GM18507 (cell line): ENCODE data around the gene MYH6.

Experiments used
- DNase-seq: peaks from one replicate; pipeline ENCODE4 v3.0.0; 2011; ENCODE audit warnings: low read depth; ENCODE audit not compliant: insufficient read length; ENCODE audit errors: extremely low spot score
- FAIRE-seq: peaks from 2 replicates; lab custom pipeline; 2011; peaks lifted over from hg19 to GRCh38; lab: Jason Lieb, UNC

Gene MYH6

GRCh38 chr14:23415821-23416778 lies 8.0 kb upstream of the MYH6 start:
- DNase-seq: no peak

GRCh38 chr14:23414906-23415820 lies 7.1 kb upstream of the MYH6 start:
- no peak for FAIRE-seq
- DNase-seq: no peak

More at GRCh38 chr14:23415821-23416778, 8.0 kb upstream of the MYH6 start:
- FAIRE-seq: no peak

GRCh38 chr14:23414254-23414653 lies 6.2 kb upstream of the MYH6 start:
- FAIRE-seq: no peak
- DNase-seq: no peak

GRCh38 chr14:23413681-23414080 lies 5.6 kb upstream of the MYH6 start:
- DNase-seq: no peak
- no peak for FAIRE-seq

GRCh38 chr14:23411563-23412525 lies 3.8 kb upstream of the MYH6 start:
- DNase-seq (no peak), FAIRE-seq (no peak)

- no peak for FAIRE-seq
Observed at GRCh38 chr14:23409966-23410635, 2.0 kb upstream of the MYH6 start.

GRCh38 chr14:23409475-23409874 lies 1.4 kb upstream of the MYH6 start:
- FAIRE-seq: no peak
- no peak for DNase-seq

More at GRCh38 chr14:23409966-23410635, 2.0 kb upstream of the MYH6 start:
- no peak for DNase-seq

- DNase-seq (no peak), FAIRE-seq (no peak)
Observed at GRCh38 chr14:23408307-23408630, 196 bp upstream of the MYH6 start.

GRCh38 chr14:23406725-23407355 lies 1.2 kb downstream of the MYH6 start:
- no peak for FAIRE-seq
- no peak for DNase-seq

GRCh38 chr14:23406244-23406643 lies 1.8 kb downstream of the MYH6 start:
- FAIRE-seq (no peak), DNase-seq (no peak)

GRCh38 chr14:23405516-23406025 lies 2.5 kb downstream of the MYH6 start:
- DNase-seq (no peak), FAIRE-seq (no peak)

- DNase-seq (no peak), FAIRE-seq (no peak)
Observed at GRCh38 chr14:23405096-23405495, 3.0 kb downstream of the MYH6 start.

- FAIRE-seq: no peak
Observed at GRCh38 chr14:23404331-23404900, 3.7 kb downstream of the MYH6 start.

GRCh38 chr14:23403908-23404307 lies 4.2 kb downstream of the MYH6 start:
- FAIRE-seq (no peak), DNase-seq (no peak)

More at GRCh38 chr14:23404331-23404900, 3.7 kb downstream of the MYH6 start:
- DNase-seq: no peak

GRCh38 chr14:23403139-23403438 lies 5.0 kb downstream of the MYH6 start:
- FAIRE-seq (no peak), DNase-seq (no peak)

- no peak for FAIRE-seq
- no peak for DNase-seq
Observed at GRCh38 chr14:23402296-23403138, 5.6 kb downstream of the MYH6 start.

GRCh38 chr14:23401291-23401690 lies 6.8 kb downstream of the MYH6 start:
- no peak for FAIRE-seq
- DNase-seq: no peak
